OCI-LY7 (cell line): ENCODE measurements around the gene PEDS1.

Experiments used
- EZH2phosphoT487 ChIP-seq: fragments of 200-600 bp; sonication (generic); IDR thresholded peaks from 2 replicates; pipeline ENCODE4 v1.6.1; 2018; ENCODE audit warnings: low read depth, borderline replicate concordance, mild to moderate bottlenecking, mixed run types, antibody characterized with exemption, low read length, moderate library complexity, mixed read lengths
- TF ChIP-seq, protein P1 (sequence below): fragments of 200-600 bp; sonication (generic); conservative IDR thresholded peaks from 2 replicates; pipeline ENCODE4 v1.5.1; 2014; ENCODE audit warnings: mild to moderate bottlenecking, antibody characterized with exemption, low read length, moderate library complexity, mixed read lengths

- TF ChIP-seq, protein P1, sequence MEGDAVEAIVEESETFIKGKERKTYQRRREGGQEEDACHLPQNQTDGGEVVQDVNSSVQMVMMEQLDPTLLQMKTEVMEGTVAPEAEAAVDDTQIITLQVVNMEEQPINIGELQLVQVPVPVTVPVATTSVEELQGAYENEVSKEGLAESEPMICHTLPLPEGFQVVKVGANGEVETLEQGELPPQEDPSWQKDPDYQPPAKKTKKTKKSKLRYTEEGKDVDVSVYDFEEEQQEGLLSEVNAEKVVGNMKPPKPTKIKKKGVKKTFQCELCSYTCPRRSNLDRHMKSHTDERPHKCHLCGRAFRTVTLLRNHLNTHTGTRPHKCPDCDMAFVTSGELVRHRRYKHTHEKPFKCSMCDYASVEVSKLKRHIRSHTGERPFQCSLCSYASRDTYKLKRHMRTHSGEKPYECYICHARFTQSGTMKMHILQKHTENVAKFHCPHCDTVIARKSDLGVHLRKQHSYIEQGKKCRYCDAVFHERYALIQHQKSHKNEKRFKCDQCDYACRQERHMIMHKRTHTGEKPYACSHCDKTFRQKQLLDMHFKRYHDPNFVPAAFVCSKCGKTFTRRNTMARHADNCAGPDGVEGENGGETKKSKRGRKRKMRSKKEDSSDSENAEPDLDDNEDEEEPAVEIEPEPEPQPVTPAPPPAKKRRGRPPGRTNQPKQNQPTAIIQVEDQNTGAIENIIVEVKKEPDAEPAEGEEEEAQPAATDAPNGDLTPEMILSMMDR: no peak
- TF ChIP-seq EZH2phosphoT487: no peak
Measured at GRCh38 chr20:50129662-50130355, 23.7 kb downstream of the PEDS1 start.
